Skeletal muscle tissue (tissue), 4 donors: Measurements from ENCODE around the gene ZFPL1. TPM values are rescaled to one million over a fixed set of nuclear protein-coding genes. Genes with fewer than 3 reads are reported as not detected.

Source experiments
- H3K27ac ChIP-seq: one replicate; pipeline ENCODE4 v1.7.0; 2013; ENCODE audit warnings: mild to moderate bottlenecking, low read depth, low read length, inconsistent platforms
- H3K27me3 ChIP-seq, 3 donors: one replicate each; pipeline ENCODE4 v1.7.0; 2013; ENCODE audit warnings: low read length in 3 of 3; ENCODE audit not compliant: control insufficient read depth in 3 of 3, insufficient read depth in 3 of 3
- H3K36me3 ChIP-seq, 3 donors: one replicate each; pipeline ENCODE4 v1.7.0; 2013; ENCODE audit warnings: low read length in 3 of 3; ENCODE audit not compliant: control insufficient read depth in 3 of 3, insufficient read depth in 3 of 3
- H3K4me1 ChIP-seq, 3 donors: one replicate each; pipeline ENCODE4 v1.7.0; 2013; ENCODE audit warnings: low read length in 3 of 3, mild to moderate bottlenecking in 3 of 3; ENCODE audit not compliant: control insufficient read depth in 3 of 3, insufficient read depth in 3 of 3
- H3K4me3 ChIP-seq, 3 donors: one replicate each; pipeline ENCODE4 v1.7.0; 2013; ENCODE audit warnings: low read length in 3 of 3
- H3K9ac ChIP-seq, 3 donors: one replicate each; pipeline ENCODE4 v1.7.0; 2013; ENCODE audit warnings: low read length in 3 of 3, mild to moderate bottlenecking in 3 of 3, moderate library complexity in 2 of 3, low read depth in 1 of 3
- H3K9me3 ChIP-seq, 3 donors: one replicate each; pipeline ENCODE4 v1.7.0; 2013; ENCODE audit warnings: low read length in 3 of 3; ENCODE audit not compliant: control insufficient read depth in 3 of 3
- total RNA-seq: library from RNA; depleted of rRNA; stranded (reverse); fragments of >200 nt; gene quantifications from one replicate; pipeline ENCODE4 v1.2.3, GENCODE V29; 2014
- donor health status: Osteomylitis.

Gene ZFPL1
- total RNA-seq, 1 donor from 2014 or later = 22.4 TPM

- H3K4me1 ChIP-seq = no peaks in the 10 kb centered on the region
- no peak overlapping the region for H3K9ac ChIP-seq
- H3K36me3 ChIP-seq = no peaks in the 10 kb centered on the region
- H3K27ac ChIP-seq = no peak overlapping the region
- H3K9me3 ChIP-seq = no peaks in the 10 kb centered on the region
- no peaks in the 10 kb centered on the region for H3K27me3 ChIP-seq
- no peak overlapping the region for H3K4me3 ChIP-seq
Observed at GRCh38 chr11:65059523-65059922, 24.5 kb upstream of the ZFPL1 start.

GRCh38 chr11:65059959-65060824 lies 23.8 kb upstream of the ZFPL1 start:
- no peaks in the 10 kb centered on the region for H3K27me3 ChIP-seq
- no peaks in the 10 kb centered on the region for H3K9me3 ChIP-seq
- no peaks in the 10 kb centered on the region for H3K4me1 ChIP-seq
- H3K9ac ChIP-seq = no peak overlapping the region
- H3K4me3 ChIP-seq = no peak overlapping the region
- H3K27ac ChIP-seq = no peak overlapping the region
- H3K36me3 ChIP-seq = no peaks in the 10 kb centered on the region

- no peaks in the 10 kb centered on the region for H3K9me3 ChIP-seq
Observed at GRCh38 chr11:65060913-65061408, 23.1 kb upstream of the ZFPL1 start.

GRCh38 chr11:65063532-65063931 lies 20.5 kb upstream of the ZFPL1 start:
- H3K27me3 ChIP-seq = no peaks in the 10 kb centered on the region
- no peaks in the 10 kb centered on the region for H3K36me3 ChIP-seq
- H3K4me1 ChIP-seq = no peaks in the 10 kb centered on the region
- H3K9me3 ChIP-seq = no peaks in the 10 kb centered on the region
- H3K9ac ChIP-seq = no peak overlapping the region
- no peak overlapping the region for H3K27ac ChIP-seq
- no peak overlapping the region for H3K4me3 ChIP-seq

More at GRCh38 chr11:65060913-65061408, 23.1 kb upstream of the ZFPL1 start:
- Histone ChIP-seq H3K4me1 (no peaks in the 10 kb centered on the region), H3K27ac (no peak overlapping the region), H3K9ac (no peak overlapping the region), H3K36me3 (no peaks in the 10 kb centered on the region), H3K27me3 (no peaks in the 10 kb centered on the region), H3K4me3 (no peak overlapping the region)

GRCh38 chr11:65064847-65065240 lies 19.2 kb upstream of the ZFPL1 start:
- Histone ChIP-seq H3K36me3 (no peaks in the 10 kb centered on the region), H3K4me1 (no peaks in the 10 kb centered on the region), H3K27ac (no peak overlapping the region), H3K9me3 (no peaks in the 10 kb centered on the region), H3K9ac (no peak overlapping the region), H3K27me3 (no peaks in the 10 kb centered on the region), H3K4me3 (no peak overlapping the region)

- Histone ChIP-seq H3K9ac (no peak overlapping the region), H3K36me3 (no peaks in the 10 kb centered on the region), H3K9me3 (no peaks in the 10 kb centered on the region), H3K27ac (no peak overlapping the region), H3K4me1 (no peaks in the 10 kb centered on the region), H3K4me3 (no peak overlapping the region), H3K27me3 (no peaks in the 10 kb centered on the region)
Observed at GRCh38 chr11:65065851-65066250, 18.2 kb upstream of the ZFPL1 start.

GRCh38 chr11:65066315-65066714 lies 17.7 kb upstream of the ZFPL1 start:
- Histone ChIP-seq H3K9ac (no peak overlapping the region), H3K4me1 (no peaks in the 10 kb centered on the region), H3K27me3 (no peaks in the 10 kb centered on the region), H3K9me3 (no peaks in the 10 kb centered on the region), H3K27ac (no peak overlapping the region), H3K4me3 (no peak overlapping the region), H3K36me3 (no peaks in the 10 kb centered on the region)

GRCh38 chr11:65066805-65067291 lies 17.2 kb upstream of the ZFPL1 start:
- Histone ChIP-seq H3K4me3 (no peak overlapping the region), H3K27me3 (no peaks in the 10 kb centered on the region)

GRCh38 chr11:65067446-65067845 lies 16.6 kb upstream of the ZFPL1 start:
- H3K36me3 ChIP-seq = no peaks in the 10 kb centered on the region
- H3K9ac ChIP-seq = no peak overlapping the region
- H3K27ac ChIP-seq = no peak overlapping the region
- no peaks in the 10 kb centered on the region for H3K27me3 ChIP-seq
- no peak overlapping the region for H3K4me3 ChIP-seq
- no peaks in the 10 kb centered on the region for H3K9me3 ChIP-seq
- H3K4me1 ChIP-seq = no peaks in the 10 kb centered on the region

More at GRCh38 chr11:65066805-65067291, 17.2 kb upstream of the ZFPL1 start:
- no peak overlapping the region for H3K9ac ChIP-seq
- H3K4me1 ChIP-seq = no peaks in the 10 kb centered on the region
- no peaks in the 10 kb centered on the region for H3K36me3 ChIP-seq
- no peak overlapping the region for H3K27ac ChIP-seq
- H3K9me3 ChIP-seq = no peaks in the 10 kb centered on the region

- Histone ChIP-seq H3K9me3 (no peaks in the 10 kb centered on the region), H3K9ac (no peak overlapping the region), H3K27ac (no peak overlapping the region), H3K4me1 (no peaks in the 10 kb centered on the region), H3K27me3 (no peaks in the 10 kb centered on the region), H3K4me3 (no peak overlapping the region), H3K36me3 (no peaks in the 10 kb centered on the region)
Observed at GRCh38 chr11:65069217-65069616, 14.8 kb upstream of the ZFPL1 start.
